Pancreas (tissue), 10 donors: ENCODE measurements around the gene CNPY1. TPM values are rescaled to one million over a fixed set of nuclear protein-coding genes. Genes with fewer than 3 reads are reported as not detected.

ENCODE experiments used
- ATAC-seq, 4 donors: fragments of 200-7000 bp; cut with Tn5 transposase; one replicate each; pipeline versions ENCODE4 v1.8.0 to v1.9.1; 2020; ENCODE audit warnings: mild to moderate bottlenecking in 4 of 4, moderate library complexity in 4 of 4
- DNase-seq, 6 donors: peaks; one replicate each; pipeline ENCODE4 v3.0.0-alpha.2; 2020
- FAIRE-seq: peaks from 2 replicates; lab custom pipeline; 2012; peaks lifted over from hg19 to GRCh38; lab: Jason Lieb, UNC
- H3K27ac ChIP-seq, 4 donors: fragments of 200-600 bp; sonication (generic); 1 replicate in 3 of 4; 2 replicates in 1 of 4; pipeline versions ENCODE4 v1.5.0 to v1.8.0; 2020
- H3K27me3 ChIP-seq, 4 donors: fragments of 200-600 bp; one replicate each; pipeline ENCODE4 v1.8.0; 2021
- H3K36me3 ChIP-seq, 3 donors: fragments of 200-600 bp; sonication (generic) in 1 of 3; one replicate each; pipeline versions ENCODE4 v1.5.0 to v1.8.0; 2020 to 2021
- H3K4me1 ChIP-seq, 3 donors: fragments of 200-600 bp; one replicate each; pipeline ENCODE4 v1.8.0; 2021
- H3K4me3 ChIP-seq, 4 donors: fragments of 200-600 bp; sonication (generic) in 2 of 4; one replicate each; pipeline versions ENCODE4 v1.5.0 to v1.8.0; 2020 to 2021
- H3K9me3 ChIP-seq, 4 donors: fragments of 200-600 bp; one replicate each; pipeline ENCODE4 v1.8.0; 2021
- CTCF ChIP-seq, 4 donors: fragments of 200-600 bp; sonication (generic) in 3 of 4; IDR thresholded peaks; one replicate each; pipeline versions ENCODE4 v1.5.0 to v1.8.0; 2021; ENCODE audit warnings: antibody characterized with exemption in 4 of 4
- WGBS, 2 donors: extraction: QIAGEN DNeasy Blood & Tissue Kit; methylation state at CpG; one replicate each; pipeline ENCODE4 v1.1.7; 2013; 5-methylcytosine and 5-hydroxymethylcytosine counted together
- intact Hi-C, 3 donors: fragments of 100-400 bp; cut with DNase I; formaldehyde crosslinking; loops; one replicate each; pipeline versions ENCODE4 v1.11.1 to v1.14.2; 2022
- polyA plus RNA-seq, 2 donors: library from polyadenylated mRNA; stranded (reverse); fragments of 200-250 nt; gene quantifications; one replicate each; pipeline ENCODE4 v1.2.3, GENCODE V29; 2013
- total RNA-seq, 6 donors: library from RNA; stranded (reverse); fragmentation: NEBNext Ultra II Directional in 4 of 6; extraction: Animal tissue kit (Norgen Biotek cat#: 25700) in 4 of 6; gene quantifications; one replicate each; pipeline versions ENCODE4 v1.2.1 to v1.2.4, GENCODE V29; 2021 to 2023
- donor health status: healthy with polysubstance abuse.
- donor health status: DM: no; HTN: no; CAD: no; lungs with moderate emphysema.
- donor health status: DM: no; HTN: no; CAD: no.
- donor health status: control.
- donor health status: control.
- donor health status: Bipolar disorder and iron deficiency.
- donor health status: DM: yes; HTN: yes; CAD: no.
- donor health status: DM: no; HTN: no; CAD: no.
- donor health status: DM: no; HTN: no; CAD: no.
- donor health status: DM: yes; HTN: yes; CAD: no.

Gene CNPY1
- total and polyA plus RNA-seq, 8 donors = not detected

GRCh38 chr7:155470686-155471638 lies 75.4 kb downstream of the CNPY1 start:
- Histone ChIP-seq H3K4me1 (peaks cover 0 to 10% (median 5%) of the 10 kb centered on the region in 3 donors), H3K27me3 (peaks cover 0 to 60% (median 17%) of the 10 kb centered on the region in 4 donors), H3K36me3 (no peaks in the 10 kb centered on the region), H3K9me3 (no peaks in the 10 kb centered on the region), H3K27ac (no peak overlapping the region), H3K4me3 (no peak overlapping the region)
- ATAC-seq (no peak), DNase-seq (peak in 1 of 6 donors; percentile 40), FAIRE-seq (no peak)
- 13 to 18% methylated on average over 24 of the region's 24 CpGs for WGBS, 2 donors
- TF ChIP-seq CTCF (IDR thresholded peaks at IDR 0.05) = no peak
- intact Hi-C loops = no loop called here

- ATAC-seq = no peak
- 22 to 30% methylated on average over 8 of the region's 8 CpGs for WGBS, 2 donors
- Histone ChIP-seq H3K4me3 (no peak overlapping the region), H3K27me3 (peaks cover 0 to 65% (median 21%) of the 10 kb centered on the region in 4 donors), H3K9me3 (no peaks in the 10 kb centered on the region), H3K36me3 (no peaks in the 10 kb centered on the region), H3K4me1 (peaks cover 0 to 10% (median 5%) of the 10 kb centered on the region in 3 donors), H3K27ac (no peak overlapping the region)
- no peak for TF ChIP-seq CTCF (IDR thresholded peaks at IDR 0.05)
- DNase-seq = no peak
- intact Hi-C loops = no loop called here
- FAIRE-seq = no peak
Measured at GRCh38 chr7:155470186-155470487, 76.2 kb downstream of the CNPY1 start.

GRCh38 chr7:155469311-155470185 lies 76.8 kb downstream of the CNPY1 start:
- ATAC-seq = no peak
- no peak for DNase-seq
- Histone ChIP-seq H3K4me3 (no peak overlapping the region), H3K27me3 (peaks cover 0 to 66% (median 21%) of the 10 kb centered on the region in 4 donors), H3K9me3 (no peaks in the 10 kb centered on the region), H3K4me1 (peaks cover 0 to 10% (median 5%) of the 10 kb centered on the region in 3 donors), H3K36me3 (no peaks in the 10 kb centered on the region), H3K27ac (no peak overlapping the region)
- intact Hi-C loops = no loop called here
- WGBS, 2 donors = 9% methylated on average over 12 of the region's 12 CpGs
- no peak for TF ChIP-seq CTCF (IDR thresholded peaks at IDR 0.05)
- FAIRE-seq = no peak

- no peaks in the 10 kb centered on the region for H3K36me3 ChIP-seq
- peaks cover 0 to 72% (median 21%) of the 10 kb centered on the region in 4 donors for H3K27me3 ChIP-seq
- ATAC-seq (no peak), FAIRE-seq (no peak), DNase-seq (no peak)
- TF ChIP-seq CTCF (IDR thresholded peaks at IDR 0.05) = no peak
- 15 to 18% methylated on average over 10 of the region's 10 CpGs for WGBS, 2 donors
- no peak overlapping the region for H3K4me3 ChIP-seq
- peaks cover 0 to 10% (median 5%) of the 10 kb centered on the region in 3 donors for H3K4me1 ChIP-seq
- H3K9me3 ChIP-seq = no peaks in the 10 kb centered on the region
- intact Hi-C loops = no loop called here
- H3K27ac ChIP-seq = no peak overlapping the region
Measured at GRCh38 chr7:155468785-155469148, 77.6 kb downstream of the CNPY1 start.
